ENCODE data around the gene GOLPH3L.
"Not testable (repeated sequence)": the region's sequence is repeated elsewhere in the genome, so short reads cannot be mapped to it uniquely, and the experiment has no call there.

Gene GOLPH3L

GRCh38 chr1:150601540-150601939, 95.4 kb downstream of the GOLPH3L start:
- TF ChIP-seq CTCF (IDR thresholded peaks at IDR 0.05; ENCODE audit: borderline replicate concordance, control extremely low read depth, extremely low read depth, insufficient read depth, missing control alignments): no peak
- in situ Hi-C loops (cut with MboI; ENCODE audit: low sequenced_read_pairs, unreplicated experiment): no loop called here
- no peak for DNase-seq (ENCODE audit: low spot score)

- DNase-seq (ENCODE audit: low spot score); in situ Hi-C loops (cut with MboI; ENCODE audit: low sequenced_read_pairs, unreplicated experiment): not testable (repeated sequence)
These were observed 98.6 kb downstream of the GOLPH3L start for GRCh38 chr1:150598346-150598745.

GRCh38 chr1:150596976-150597375, 100.0 kb downstream of the GOLPH3L start:
- no peak for DNase-seq (ENCODE audit: low spot score)
- in situ Hi-C loops (cut with MboI; ENCODE audit: low sequenced_read_pairs, unreplicated experiment): no loop called here
- TF ChIP-seq CTCF (IDR thresholded peaks at IDR 0.05; ENCODE audit: borderline replicate concordance, control extremely low read depth, extremely low read depth, insufficient read depth, missing control alignments): no peak

All from GM13976 (cell line).